Muscle of arm (tissue), 12 donors: Measurements from ENCODE around the gene SELENOW. TPM values are rescaled to one million over a fixed set of nuclear protein-coding genes. Genes with fewer than 3 reads are reported as not detected.
"Not testable (repeated sequence)": the region's sequence is repeated elsewhere in the genome, so short reads cannot be mapped to it uniquely, and the experiment has no call there.

Experiments used
- DNase-seq: peaks from one replicate; pipeline ENCODE4 v3.0.0-alpha.2; 2013
- polyA plus RNA-seq, 12 donors: library from polyadenylated mRNA; unstranded; fragments of 120-200 nt; gene quantifications; one replicate each; pipeline ENCODE4 v1.2.1, GENCODE V29; 2013; ENCODE audit not compliant: insufficient read length in 12 of 12

SELENOW gene
- polyA plus RNA-seq, 12 donors: 396 to 1,057 (median 885) TPM; not detected in 1

- DNase-seq: no peak
Measured at GRCh38 chr19:47805313-47805712, 26.8 kb downstream of the SELENOW start.

DNA sequence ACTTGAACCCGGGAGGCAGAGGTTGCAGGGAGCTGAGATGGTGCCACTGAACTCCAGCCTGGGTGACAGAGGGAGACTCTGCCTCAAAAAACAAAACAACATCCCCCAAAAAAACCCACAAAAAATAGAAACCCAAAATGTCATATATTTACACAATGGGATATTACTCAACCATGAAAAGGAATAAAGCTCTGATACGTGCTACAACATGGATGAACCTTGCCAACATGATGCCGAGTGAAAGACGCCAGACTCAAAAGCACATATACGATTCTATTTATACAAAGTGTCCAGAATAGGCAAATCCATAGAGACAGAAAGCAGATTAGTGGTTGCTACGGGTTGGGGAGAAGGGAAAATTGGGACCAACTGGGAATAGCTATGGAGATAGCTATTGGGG, 27.9 kb downstream of the SELENOW start:
- no peak for DNase-seq

GRCh38 chr19:47813304-47813994, 34.9 kb downstream of the SELENOW start:
- DNase-seq: peak; percentile 52

DNA sequence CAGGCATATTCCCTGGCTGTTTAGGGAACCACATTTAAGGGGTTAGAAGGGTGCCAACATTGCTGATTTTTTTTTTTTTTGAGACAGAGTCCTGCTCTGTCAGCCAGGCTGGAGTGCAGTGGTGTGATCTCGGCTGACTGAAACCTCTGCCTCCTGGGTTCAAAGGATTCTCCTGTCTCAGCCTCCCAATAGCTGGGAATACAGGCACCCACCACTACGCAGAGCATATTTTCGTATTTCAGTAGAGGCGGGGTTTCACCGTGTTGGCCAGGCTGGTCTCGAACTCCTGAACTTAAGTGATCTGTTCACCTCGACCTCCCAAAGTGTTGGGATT, 35.5 kb downstream of the SELENOW start:
- DNase-seq: no peak

- not testable (repeated sequence) for DNase-seq
Measured at GRCh38 chr19:47816270-47816669, 37.8 kb downstream of the SELENOW start.

- not testable (repeated sequence) for DNase-seq
Measured at GRCh38 chr19:47818221-47818620, 39.7 kb downstream of the SELENOW start.

DNA sequence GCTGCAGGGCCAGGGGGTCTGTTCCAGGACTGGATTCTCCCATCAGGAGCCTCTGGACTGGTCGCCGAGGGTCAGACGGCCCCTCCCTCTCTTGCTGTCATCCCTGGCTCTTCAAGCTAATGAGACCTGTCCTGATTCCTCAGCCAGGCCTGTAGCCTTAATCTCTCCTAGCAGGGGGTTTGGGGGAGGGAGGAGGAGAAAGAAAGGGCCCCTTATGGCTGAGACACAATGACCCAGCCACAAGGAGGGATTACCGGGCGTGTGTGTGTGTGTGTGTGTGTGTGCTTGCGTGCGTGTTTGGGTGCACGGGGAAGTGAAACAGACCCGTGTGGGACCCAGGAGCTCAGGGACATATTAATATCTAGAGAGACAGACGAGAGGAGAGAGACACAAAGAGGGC, 41.4 kb downstream of the SELENOW start:
- no peak for DNase-seq

DNA sequence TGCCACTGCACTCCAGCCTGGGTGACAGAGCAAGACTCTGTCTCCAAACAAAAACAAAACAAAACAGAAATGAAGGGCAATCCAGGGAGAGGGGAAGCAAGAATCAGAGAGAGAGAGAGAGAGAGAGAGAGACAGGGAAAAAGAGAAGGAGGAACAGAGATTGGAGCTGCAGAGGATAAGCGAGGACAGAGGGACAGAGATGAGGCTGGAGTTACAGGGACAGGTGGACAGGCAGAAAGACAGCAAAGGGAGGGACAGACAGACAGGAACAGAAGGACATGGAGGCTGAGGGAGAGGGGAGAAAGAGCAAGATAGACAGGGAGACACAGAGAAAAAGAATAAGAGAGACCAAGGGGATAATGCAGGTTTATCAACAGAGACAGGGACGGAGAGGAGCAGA, 41.9 kb downstream of the SELENOW start:
- no peak for DNase-seq

DNA sequence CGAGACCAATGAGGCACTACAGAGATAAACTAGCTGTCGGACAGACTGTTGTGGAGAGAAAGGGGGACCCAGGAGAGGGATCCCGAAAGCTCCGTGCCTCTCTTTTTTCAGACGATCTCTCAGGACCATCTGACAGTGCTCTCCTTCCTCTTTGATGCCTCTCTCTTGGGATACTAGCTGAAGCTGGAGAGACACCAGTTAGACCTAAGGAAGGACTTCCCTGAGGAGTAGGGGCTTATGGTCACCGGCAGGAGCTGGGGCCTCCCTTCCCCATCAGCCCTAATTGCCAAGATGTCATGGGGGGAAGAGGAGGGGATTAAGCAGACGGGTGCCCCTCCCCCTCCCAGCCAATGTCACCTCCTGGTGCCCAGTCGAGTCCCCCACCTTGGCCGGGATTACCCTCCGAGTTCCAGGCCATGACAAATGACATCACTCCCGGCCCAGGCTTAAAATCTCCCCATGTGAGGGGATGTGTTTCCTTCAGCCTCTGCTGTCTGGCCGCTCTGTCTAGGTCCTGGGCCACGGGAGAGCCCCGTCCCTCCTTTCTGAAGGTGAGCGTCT, 43.0 kb downstream of the SELENOW start, which contains the start of gene CRX:
Gene CRX (plus strand): TSS at position 478 of the 561 bp plus-strand sequence. CDS start 12,507 bp downstream, outside the sequence.
- DNase-seq: no peak

DNA sequence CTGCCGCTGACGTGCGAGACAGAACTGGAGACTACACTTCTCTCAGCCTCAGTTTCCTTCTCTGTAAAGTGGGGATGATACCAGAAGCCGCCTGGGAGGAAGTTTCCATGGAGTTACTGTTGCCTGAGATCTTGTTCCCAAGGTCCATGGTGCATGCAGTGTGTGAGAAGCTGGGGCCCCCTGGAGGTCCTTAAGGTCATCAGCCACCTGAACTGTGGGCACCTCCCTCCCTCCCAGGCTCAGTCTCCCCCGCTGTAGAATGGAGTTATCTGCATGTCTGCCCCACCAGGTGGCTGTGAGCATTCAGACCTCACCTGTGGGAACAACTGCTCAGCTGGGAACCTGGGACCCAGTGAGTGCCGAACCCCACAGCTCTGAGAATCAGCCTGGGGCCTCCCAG, 45.9 kb downstream of the SELENOW start:
- DNase-seq: no peak

DNA sequence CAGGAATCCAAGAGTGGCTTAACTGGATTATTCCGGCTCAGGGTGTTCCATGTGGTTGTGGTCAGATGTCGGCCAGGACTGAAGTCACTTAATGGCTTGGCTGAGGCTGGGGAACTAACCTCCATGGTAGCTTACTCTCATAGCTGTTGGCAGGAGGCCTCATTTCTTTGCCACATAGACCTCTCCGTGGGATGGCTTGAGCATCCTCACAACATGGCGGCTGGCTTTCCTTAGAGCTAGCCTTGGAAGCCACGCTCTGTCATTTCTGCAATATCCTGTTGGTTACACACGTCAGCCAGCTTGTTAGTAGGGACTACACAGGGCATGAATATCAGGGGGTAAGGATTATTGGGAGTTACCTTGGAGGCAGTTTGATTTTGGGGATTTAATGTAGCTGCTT, 48.3 kb downstream of the SELENOW start:
- no peak for DNase-seq

DNA sequence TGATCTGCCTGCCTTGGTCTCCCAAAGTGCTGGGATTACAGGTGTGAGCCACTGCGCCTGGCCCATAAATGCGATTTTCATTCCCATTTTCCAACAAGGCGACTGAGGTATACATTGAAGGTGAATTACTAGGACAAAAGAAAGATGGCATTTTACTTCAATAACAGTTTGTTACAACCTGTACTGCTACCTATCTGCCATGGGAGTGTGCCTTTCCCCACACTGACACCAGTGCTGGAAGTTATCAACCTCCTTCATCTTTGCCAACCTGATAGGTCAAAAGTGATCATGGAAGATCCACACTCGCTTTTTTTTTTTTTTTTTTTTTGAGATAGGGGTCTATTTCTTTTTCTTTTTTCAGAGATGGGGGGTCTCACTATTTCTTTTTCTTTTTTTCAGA, 54.2 kb downstream of the SELENOW start:
- DNase-seq: no peak

Other genes starting within 250 kb of the SELENOW start
- gene ZNF541, start 205.6 kb upstream of the SELENOW start, polyA plus RNA-seq: under 1 TPM in 7 of 12 donors, not detected in 5; 0.05 to 0.17 (median 0.11) TPM
- 10 to 100 TPM in 5 of 12 donors, 1 to 10 TPM in 6, not detected in 1; 7.1 to 18.5 (median 9.6) TPM for gene BICRA, start 169.6 kb upstream of the SELENOW start, polyA plus RNA-seq
- gene EHD2, start 65.3 kb upstream of the SELENOW start, polyA plus RNA-seq: 100 to 1,000 TPM in 7 of 12 donors, 10 to 100 TPM in 4, not detected in 1; 83.7 to 146 (median 105) TPM
- 100 to 1,000 TPM in 11 of 12 donors, not detected in 1; 369 to 542 (median 460) TPM for gene NOP53, start 33.2 kb upstream of the SELENOW start, polyA plus RNA-seq
- under 1 TPM in 1 of 12 donors, not detected in 11; 0.09 TPM for gene TPRX1, start 25.8 kb downstream of the SELENOW start, polyA plus RNA-seq
- gene CRX, start 43.2 kb downstream of the SELENOW start, polyA plus RNA-seq: under 1 TPM in 4 of 12 donors, not detected in 8; 0.04 to 0.08 (median 0.05) TPM
- gene TPRX2, start 80.5 kb downstream of the SELENOW start, polyA plus RNA-seq: not detected
- gene SULT2A1, start 107.6 kb downstream of the SELENOW start, polyA plus RNA-seq: under 1 TPM in 3 of 12 donors, not detected in 9; 0.08 to 0.33 (median 0.14) TPM
- not detected for gene BSPH1, start 213.5 kb downstream of the SELENOW start, polyA plus RNA-seq
- gene ELSPBP1, start 215.9 kb downstream of the SELENOW start, polyA plus RNA-seq: not detected